Left renal pelvis (tissue), 4 donors: ENCODE measurements around the gene PRPF4. TPM values are rescaled to one million over a fixed set of nuclear protein-coding genes. Genes with fewer than 3 reads are reported as not detected.

Experiments used
- DNase-seq, 4 donors: peaks; one replicate each; pipeline ENCODE4 v3.0.0-alpha.2; 2013; ENCODE audit warnings: low read depth in 4 of 4, low spot score in 3 of 4
- polyA plus RNA-seq, 4 donors: library from polyadenylated mRNA; unstranded; fragments of 120-200 nt; gene quantifications; one replicate each; pipeline ENCODE4 v1.2.1, GENCODE V29; 2013; ENCODE audit not compliant: insufficient read length in 4 of 4

The PRPF4 gene
- polyA plus RNA-seq, 4 donors: 26.9 to 43.0 (median 35.3) TPM

DNA sequence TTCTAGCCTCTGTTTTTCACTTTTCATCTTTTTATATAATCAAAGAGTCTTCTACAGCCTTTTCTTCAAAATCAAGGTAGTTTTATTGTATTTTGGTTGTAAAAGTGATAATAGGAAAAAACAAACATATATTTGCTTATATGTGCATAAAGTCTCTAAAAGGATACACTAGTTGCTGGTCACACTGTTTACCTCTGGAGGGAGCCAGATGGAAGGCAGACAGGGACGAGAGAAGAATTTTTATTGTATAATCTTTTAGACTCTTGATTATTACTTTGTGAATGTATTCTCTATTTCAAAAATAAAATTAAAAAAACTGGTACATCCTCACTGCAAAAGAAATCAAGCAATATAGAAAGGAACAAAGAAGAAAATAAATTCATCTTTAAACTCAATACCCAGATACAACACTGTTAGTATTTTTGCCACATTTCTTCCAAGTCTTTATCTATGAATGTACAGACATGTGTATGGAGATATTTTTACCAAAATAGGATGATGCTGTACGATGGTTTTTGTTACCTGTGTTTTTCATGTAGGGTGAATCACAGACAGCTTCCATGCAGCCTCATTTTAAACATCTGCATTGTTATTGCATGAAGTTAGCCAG, 33.9 kb downstream of the PRPF4 start:
- DNase-seq: no peak

DNA sequence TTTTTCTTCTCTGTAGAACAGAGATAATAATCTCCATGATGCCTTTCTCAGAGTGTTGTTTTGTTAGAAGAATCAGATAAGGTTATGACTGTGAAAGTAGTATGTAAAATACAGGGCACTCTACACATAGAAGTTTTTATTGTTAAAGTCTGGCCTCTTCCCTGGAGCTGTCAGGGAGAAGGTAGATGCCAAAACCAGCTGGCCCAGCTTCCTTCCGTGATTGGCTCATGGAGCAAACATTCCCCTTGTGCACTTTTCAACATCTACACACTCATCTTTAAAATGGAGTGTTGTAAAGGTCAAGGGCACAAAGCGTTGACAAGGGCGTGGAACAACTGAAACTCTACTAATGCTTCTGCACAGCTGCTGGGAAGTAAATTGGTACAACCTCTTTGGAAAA, 35.1 kb downstream of the PRPF4 start:
- DNase-seq: no peak

DNA sequence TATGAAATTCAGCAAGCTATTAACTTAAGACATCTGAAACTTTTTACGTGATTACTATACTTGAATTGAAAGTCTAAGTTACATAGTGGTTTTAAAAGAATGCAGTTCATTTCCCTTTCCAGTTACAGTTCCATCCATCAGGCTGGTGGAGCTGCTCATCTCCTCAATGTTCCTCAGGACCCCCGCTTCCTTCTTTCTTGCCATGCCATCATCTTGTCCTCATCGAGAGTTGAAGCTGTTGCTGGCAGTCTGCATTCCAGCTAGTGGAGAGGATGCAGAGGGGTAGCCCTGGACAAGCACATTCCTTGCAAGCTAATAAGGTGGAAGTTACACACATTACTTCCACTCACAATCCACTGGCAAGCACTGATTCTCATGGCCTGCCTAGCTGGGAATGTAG, 36.5 kb downstream of the PRPF4 start:
- no peak for DNase-seq

DNA sequence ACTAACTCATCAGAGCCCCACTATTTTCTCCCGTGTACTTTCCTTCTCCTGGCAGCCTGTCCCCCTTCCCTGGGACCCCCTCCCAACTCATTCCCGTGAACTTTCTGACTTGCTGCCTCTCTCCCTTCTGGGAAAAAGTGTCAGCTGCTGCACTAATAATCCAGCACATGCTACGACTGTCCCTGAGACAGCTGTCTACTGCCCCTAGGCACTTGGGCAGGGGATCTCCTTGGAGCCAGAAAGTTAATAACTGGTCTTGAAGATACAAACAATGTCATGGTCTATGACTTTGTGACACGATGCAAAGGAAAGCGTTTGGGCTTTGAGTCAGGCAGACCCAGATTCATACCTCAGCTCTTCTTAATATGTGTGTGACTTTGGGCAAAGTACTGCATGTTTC, 37.8 kb downstream of the PRPF4 start:
- no peak for DNase-seq

DNA sequence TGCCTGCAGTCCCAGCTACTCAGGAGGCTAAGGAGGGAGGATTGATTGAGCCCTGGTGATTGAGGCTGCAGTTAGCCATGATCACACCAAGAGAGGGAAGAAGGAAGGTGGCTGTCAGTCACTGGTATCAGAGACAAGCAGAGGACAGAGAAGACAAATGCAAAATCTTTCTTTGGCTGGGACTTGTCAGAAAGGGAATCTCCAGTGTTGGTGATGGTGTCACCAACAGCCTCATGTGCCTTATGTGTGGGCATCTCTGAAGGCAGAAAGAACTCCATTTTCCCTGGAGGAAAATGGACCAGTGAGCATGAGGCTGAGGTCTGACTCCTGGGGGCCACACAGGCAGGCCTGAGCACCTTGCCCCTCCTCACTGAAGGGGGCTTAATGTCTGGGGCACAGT, 39.8 kb downstream of the PRPF4 start:
- DNase-seq: no peak

DNA sequence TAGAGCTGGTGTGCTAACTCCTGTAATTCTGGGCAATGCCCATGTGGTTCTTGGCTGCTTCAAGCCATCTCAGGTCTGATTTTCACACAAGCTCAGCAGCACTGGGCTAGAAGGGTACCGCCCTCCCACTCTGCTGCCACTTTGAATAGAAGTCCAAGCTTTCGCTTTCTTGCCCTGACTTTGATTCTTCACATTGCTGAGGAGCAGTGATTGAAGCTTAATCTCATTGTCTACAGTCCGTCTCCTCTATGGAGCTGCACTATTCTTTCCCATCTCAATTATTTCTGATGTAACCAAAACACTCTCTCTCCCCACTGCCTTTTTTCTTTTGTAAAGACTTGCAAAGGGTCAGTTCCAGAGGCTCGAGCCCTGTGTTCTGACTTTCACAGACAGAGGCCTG, 40.6 kb downstream of the PRPF4 start:
- no peak for DNase-seq

DNA sequence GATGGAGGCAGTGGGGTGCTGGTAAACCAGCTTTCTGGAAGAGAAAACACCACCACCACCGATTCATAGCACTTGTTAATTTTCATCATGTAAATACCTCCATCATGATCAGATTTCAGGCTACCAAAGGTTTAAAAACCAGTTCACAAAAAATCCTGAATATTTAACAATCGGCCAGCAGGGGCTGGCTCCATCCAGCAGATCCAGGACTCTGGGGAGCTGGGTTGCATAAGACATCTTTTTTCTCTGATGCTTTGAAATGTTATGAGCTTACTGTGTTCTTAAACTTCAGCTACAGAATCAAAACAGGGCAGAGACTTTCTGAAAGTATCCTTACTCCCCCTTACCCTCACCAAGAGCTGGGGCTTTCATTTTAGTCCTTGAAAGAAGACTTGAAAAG, 42.3 kb downstream of the PRPF4 start:
- no peak for DNase-seq

DNA sequence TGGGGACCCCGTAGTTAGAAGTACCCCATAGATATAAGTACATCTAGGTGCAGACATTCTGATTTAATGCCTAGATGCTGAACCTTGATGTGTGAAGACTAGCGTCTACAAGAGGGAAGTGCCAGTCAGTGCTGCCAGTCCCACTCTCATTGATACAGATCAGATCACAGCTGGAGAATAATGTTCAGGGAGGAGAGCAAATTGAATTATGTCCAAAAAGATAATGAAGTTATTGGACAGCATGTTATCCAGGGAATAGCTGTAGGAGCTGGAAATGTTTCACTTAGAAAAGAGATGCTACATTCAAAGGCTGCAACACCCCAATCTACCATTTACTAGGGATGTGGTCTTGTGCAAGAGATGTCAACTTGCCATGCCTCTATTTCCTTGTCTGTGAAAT, 43.6 kb downstream of the PRPF4 start:
- no peak for DNase-seq

DNA sequence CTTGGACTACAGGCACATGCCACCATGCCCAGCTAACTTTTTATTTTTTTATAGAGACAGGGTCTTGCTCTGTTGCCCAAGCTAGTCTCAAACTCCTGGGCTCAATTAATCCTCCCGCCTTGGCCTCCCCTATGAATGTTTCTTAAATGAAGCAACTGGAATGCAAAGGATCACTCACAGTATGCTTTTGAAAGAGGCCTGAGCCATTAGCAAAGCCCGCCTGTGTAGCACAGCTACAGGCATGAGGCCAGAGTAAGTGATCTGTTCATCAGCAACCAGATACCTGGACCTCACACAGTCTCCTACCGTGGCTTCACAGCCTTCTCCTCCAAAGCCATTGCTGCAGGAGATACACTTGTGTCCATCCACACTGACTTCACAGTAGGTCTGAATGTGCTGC, 44.6 kb downstream of the PRPF4 start:
- no peak for DNase-seq

DNA sequence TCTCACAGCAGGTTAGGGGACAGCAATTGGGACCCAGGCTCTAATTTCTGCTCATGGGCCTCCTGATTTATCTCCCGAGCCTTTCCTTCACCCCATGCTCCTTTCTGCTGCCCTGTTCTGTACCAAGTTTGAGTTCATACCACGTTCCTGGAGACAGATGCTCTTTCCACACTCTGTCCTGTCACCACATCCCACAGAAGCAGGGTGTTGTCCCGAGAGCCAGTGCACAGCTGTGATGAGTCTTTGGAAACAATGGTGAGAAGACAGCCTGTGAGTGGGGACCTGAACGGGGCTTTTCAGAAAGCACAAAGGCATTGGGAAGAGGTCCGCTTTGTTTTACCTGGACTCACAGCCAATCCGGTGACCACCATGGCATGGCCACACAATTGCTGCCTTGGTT, 47.2 kb downstream of the PRPF4 start:
- no peak for DNase-seq

DNA sequence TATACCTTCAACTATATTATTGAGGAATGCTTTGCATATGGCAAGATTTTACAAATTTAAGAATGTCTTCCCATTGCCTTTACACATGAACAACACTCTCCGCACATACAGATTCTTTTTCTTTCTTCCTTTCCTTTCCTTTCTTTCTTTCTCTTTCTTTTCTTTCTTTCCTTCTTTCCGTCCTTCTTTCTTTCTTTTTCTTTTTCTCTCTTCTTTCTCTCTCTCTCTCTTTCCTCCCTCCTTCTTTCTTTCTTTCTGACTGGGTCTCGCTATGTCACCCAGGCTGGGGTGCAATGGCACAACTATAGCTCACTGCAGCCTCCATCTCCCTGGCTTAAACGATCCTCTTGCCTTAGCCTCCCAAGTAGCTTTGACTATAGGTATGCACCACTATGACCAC, 50.8 kb downstream of the PRPF4 start:
- no peak for DNase-seq

DNA sequence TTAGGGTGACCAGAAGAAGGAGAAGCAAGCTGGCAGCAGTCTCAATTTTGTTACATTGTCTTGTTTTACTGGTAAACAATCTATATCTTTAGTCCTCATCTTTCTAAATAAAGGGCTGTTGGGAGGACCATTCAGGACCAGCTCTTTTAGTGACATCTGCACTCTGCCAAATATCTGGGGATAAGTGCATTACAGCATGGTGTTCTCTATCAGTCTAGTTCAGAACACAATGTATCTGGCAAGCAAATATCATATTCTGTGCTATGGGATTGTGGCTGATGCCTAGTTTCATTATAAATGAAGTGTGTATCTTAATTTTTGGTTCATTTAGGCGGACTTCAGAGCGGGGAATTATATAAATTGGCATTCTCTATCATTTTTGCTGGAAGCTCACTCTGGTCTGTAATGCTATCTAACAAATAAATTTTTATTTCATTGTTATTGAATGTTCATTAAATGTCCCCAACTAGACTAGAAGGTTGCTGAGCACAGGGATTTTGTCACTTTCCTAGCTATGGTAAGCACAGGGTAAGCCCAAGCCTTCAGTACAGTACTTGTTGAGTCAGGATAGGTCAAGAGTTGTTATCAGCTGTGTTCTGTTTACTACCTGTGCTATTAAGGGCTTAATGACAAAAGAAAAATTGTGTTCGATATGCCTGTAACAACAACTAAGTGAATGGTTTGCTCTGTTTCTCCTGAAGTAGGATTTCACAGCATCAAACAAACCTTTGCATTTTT, 52.8 kb downstream of the PRPF4 start:
- DNase-seq: no peak

DNA sequence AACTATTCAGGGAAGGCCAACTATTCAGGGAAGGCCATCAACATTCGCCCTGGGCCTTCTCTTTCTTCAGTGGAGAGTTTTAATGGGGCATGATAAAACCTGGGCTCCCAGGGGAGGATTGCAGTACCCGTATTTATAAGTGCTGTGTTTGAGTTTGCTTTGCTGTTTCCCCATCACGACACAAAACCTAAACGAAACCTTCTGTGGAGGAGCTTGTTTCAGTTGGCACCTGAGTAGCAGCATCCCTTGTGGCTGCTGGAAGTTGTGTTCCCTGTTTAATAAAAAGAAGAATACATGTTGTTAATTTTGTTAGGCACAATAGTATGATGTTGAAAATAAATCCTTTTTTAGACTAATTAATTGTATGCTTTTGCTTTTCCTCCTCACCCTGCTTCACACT, 56.3 kb downstream of the PRPF4 start:
- DNase-seq: no peak

DNA sequence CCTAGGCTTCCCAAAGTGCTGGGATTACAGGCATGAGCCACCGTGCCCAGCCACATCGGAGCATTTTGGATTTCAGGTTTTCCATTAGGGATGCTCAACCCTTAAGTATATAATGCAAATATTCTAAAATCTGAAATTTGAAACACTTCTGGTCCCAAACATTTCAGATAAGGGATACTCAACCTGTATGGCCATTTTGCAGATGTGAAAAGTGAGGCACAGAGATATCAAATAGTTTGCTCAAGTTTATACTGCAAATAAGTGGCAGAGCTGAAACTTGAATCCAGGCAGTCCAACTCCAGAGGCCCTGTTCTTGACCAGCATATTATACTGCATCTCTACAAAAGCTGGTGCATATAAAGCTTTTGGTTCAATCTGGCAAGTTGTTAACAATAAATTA, 62.3 kb downstream of the PRPF4 start:
- no peak for DNase-seq

DNA sequence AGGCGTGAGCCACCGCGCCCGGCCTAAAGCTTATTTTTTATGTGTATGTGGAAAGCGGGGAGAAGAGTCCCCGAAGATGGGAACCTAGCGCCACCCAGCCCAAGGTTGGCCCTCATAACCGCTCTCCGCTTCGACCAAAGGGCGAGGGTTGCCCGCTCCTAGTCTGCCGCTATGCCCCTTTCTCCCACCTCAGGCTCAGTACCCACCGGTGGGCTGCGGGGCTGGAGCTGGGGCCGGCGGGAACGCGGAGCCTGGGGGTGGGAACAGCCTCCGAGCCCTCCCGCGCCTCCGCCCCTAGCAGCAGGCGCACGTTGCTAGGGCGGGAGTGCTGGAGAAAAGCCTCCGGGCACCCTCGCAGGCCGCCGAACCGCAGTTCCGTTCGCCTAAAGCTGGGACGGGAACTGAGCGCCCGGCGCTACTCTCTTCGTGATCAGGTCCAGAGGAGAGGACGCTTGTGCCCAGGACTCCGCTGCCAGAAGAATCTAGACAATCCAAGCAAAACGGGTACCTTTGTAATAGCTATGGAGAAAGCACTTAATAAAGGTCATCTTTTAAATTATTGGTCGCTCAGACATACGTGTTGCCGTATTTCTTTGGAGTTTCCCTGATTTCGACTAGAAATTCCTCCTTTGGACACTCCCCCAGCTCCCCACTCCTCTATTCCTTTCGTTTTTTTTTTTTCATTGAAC, 64.7 kb downstream of the PRPF4 start, which contains the start of gene WDR31:
Gene WDR31, minus strand, starts transcription at position 265 of the 689 bp plus-strand sequence. CDS start 8,253 bp downstream, outside the sequence.
- peak; percentile 77 to 85 (median 82) for DNase-seq

DNA sequence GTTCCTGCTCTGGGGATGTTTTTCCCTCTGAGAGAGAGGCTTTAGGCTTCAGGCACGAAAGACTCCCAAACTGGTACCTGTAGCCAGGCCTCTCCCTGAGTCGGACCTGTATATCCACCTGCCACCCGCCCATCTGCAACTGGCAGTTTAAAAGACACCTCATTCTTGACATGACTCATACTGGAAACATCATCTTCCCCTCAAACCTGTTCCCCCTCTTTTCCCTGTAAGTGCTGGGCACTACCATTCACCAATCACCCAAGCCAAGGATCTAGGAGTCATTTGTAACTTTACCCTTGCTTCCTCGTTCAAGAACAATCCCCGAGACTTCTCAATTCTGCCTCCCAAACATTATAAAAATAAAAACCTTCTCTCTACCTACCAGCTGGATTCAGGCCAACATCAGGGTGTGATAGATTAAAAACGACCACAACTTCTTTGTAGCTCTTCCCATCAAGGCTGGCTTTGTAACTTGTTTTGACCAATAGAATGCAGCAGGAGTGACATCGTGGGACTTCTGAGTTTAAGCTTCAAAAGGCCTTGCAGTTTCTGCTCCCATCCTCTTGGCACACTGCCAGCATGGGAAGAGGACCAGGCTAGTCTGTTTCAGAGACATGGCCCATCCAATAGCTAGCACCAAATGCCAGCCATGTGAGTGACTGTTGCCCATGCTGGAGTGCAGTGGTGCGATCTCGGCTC, 66.4 kb downstream of the PRPF4 start:
- DNase-seq: no peak

Other genes starting within 250 kb of the PRPF4 start
- 10 to 100 TPM; 10.9 to 18.1 (median 12.7) TPM for gene ZFP37, start 218.9 kb upstream of the PRPF4 start, polyA plus RNA-seq
- gene SLC31A2, start 124.7 kb upstream of the PRPF4 start, polyA plus RNA-seq: 1 to 10 TPM; 2.4 to 4.2 (median 3.5) TPM
- 10 to 100 TPM; 28.7 to 31.6 (median 31.0) TPM for gene FKBP15, start 54.4 kb upstream of the PRPF4 start, polyA plus RNA-seq
- 10 to 100 TPM; 20.3 to 28.5 (median 22.3) TPM for gene SLC31A1, start 54.1 kb upstream of the PRPF4 start, polyA plus RNA-seq
- 10 to 100 TPM; 39.3 to 43.8 (median 40.8) TPM for gene CDC26, start 86 bp upstream of the PRPF4 start, polyA plus RNA-seq
- 1 to 10 TPM in 3 of 4 donors, under 1 TPM in 1; 0.30 to 9.5 (median 6.6) TPM for gene RNF183, start 27.7 kb downstream of the PRPF4 start, polyA plus RNA-seq
- 1 to 10 TPM; 2.8 to 7.5 (median 6.4) TPM for gene WDR31, start 64.6 kb downstream of the PRPF4 start, polyA plus RNA-seq
- 10 to 100 TPM in 1 of 4 donors, 1 to 10 TPM in 2, under 1 TPM in 1; 0.22 to 11.8 (median 8.9) TPM for gene BSPRY, start 73.9 kb downstream of the PRPF4 start, polyA plus RNA-seq
- gene HDHD3, start 101.3 kb downstream of the PRPF4 start, polyA plus RNA-seq: 10 to 100 TPM in 3 of 4 donors, 1 to 10 TPM in 1; 8.4 to 50.7 (median 28.4) TPM
- gene ALAD, start 125.6 kb downstream of the PRPF4 start, polyA plus RNA-seq: 10 to 100 TPM; 35.8 to 50.7 (median 42.2) TPM
- 10 to 100 TPM; 34.6 to 69.9 (median 62.5) TPM for gene POLE3, start 135.0 kb downstream of the PRPF4 start, polyA plus RNA-seq
- gene C9orf43, start 135.1 kb downstream of the PRPF4 start, polyA plus RNA-seq: under 1 TPM; 0.34 to 0.95 (median 0.93) TPM
- gene RGS3, start 188.1 kb downstream of the PRPF4 start, polyA plus RNA-seq: 10 to 100 TPM; 35.5 to 45.7 (median 43.6) TPM